HG03558 (cell line): ENCODE measurements around the gene OR5A1.
"Not testable (repeated sequence)": the region's sequence is repeated elsewhere in the genome, so short reads cannot be mapped to it uniquely, and the experiment has no call there.

Experiments used
- ATAC-seq: cut with Tn5 transposase; IDR thresholded peaks from one replicate; pipeline ENCODE4 v1.9.1; 2021; ENCODE audit warnings: moderate number of reproducible peaks; ENCODE audit not compliant: unreplicated experiment; ENCODE audit errors: extremely low read depth

Gene OR5A1

GRCh38 chr11:59436169-59436568 lies at the start of gene OR5A1:
OR5A1 (plus strand) TSS chr11:59436469; CDS start chr11:59443169, 6,700 bp downstream.
- ATAC-seq = no peak

- no peak for ATAC-seq
Measured at GRCh38 chr11:59394186-59394585, 42.1 kb upstream of the OR5A1 start.

GRCh38 chr11:59400461-59401261 lies 35.6 kb upstream of the OR5A1 start:
- ATAC-seq = no peak

GRCh38 chr11:59401262-59401552 lies 35.1 kb upstream of the OR5A1 start:
- no peak for ATAC-seq

- ATAC-seq = no peak
Measured at GRCh38 chr11:59403546-59403945, 32.7 kb upstream of the OR5A1 start.

GRCh38 chr11:59413646-59414045 lies 22.6 kb upstream of the OR5A1 start:
- ATAC-seq = no peak

GRCh38 chr11:59415111-59415510 lies 21.2 kb upstream of the OR5A1 start:
- no peak for ATAC-seq

- no peak for ATAC-seq
Measured at GRCh38 chr11:59416613-59417012, 19.7 kb upstream of the OR5A1 start.

GRCh38 chr11:59417023-59417422 lies 19.2 kb upstream of the OR5A1 start:
- ATAC-seq = no peak

GRCh38 chr11:59418156-59418555 lies 18.1 kb upstream of the OR5A1 start:
- no peak for ATAC-seq

GRCh38 chr11:59423835-59424234 lies 12.4 kb upstream of the OR5A1 start:
- no peak for ATAC-seq

- no peak for ATAC-seq
Measured at GRCh38 chr11:59425131-59425530, 11.1 kb upstream of the OR5A1 start.

GRCh38 chr11:59426361-59427067 lies 9.8 kb upstream of the OR5A1 start, which contains the start of gene OR5A2:
OR5A2 (minus strand) TSS chr11:59426413; CDS start chr11:59422953, 3,460 bp downstream.
- no peak for ATAC-seq

GRCh38 chr11:59427068-59427382 lies 9.2 kb upstream of the OR5A1 start:
- no peak for ATAC-seq

GRCh38 chr11:59429924-59430516 lies 6.2 kb upstream of the OR5A1 start:
- ATAC-seq = peak; percentile 86

- no peak for ATAC-seq
Measured at GRCh38 chr11:59437770-59438169, 1.5 kb downstream of the OR5A1 start.

- ATAC-seq = not testable (repeated sequence)
Measured at GRCh38 chr11:59445624-59446023, 9.4 kb downstream of the OR5A1 start.

- no peak for ATAC-seq
Measured at GRCh38 chr11:59448484-59448883, 12.2 kb downstream of the OR5A1 start.

- no peak for ATAC-seq
Measured at GRCh38 chr11:59456661-59457060, 20.4 kb downstream of the OR5A1 start, which contains the start of gene OR4D6. OR4D6 (plus strand) TSS chr11:59456961; CDS start chr11:59456961, 0 bp downstream.

GRCh38 chr11:59459916-59460315 lies 23.6 kb downstream of the OR5A1 start:
- ATAC-seq = no peak

- no peak for ATAC-seq
Measured at GRCh38 chr11:59463190-59463641, 26.9 kb downstream of the OR5A1 start.
